ENCODE data around the gene MAG. TPM values are rescaled to one million over a fixed set of nuclear protein-coding genes. Genes with fewer than 3 reads are reported as not detected.

Gene MAG
- total RNA-seq, 4 donors from 2014 or later, result 1.7 to 19.2 (median 2.7) TPM; not detected in 1

DNA sequence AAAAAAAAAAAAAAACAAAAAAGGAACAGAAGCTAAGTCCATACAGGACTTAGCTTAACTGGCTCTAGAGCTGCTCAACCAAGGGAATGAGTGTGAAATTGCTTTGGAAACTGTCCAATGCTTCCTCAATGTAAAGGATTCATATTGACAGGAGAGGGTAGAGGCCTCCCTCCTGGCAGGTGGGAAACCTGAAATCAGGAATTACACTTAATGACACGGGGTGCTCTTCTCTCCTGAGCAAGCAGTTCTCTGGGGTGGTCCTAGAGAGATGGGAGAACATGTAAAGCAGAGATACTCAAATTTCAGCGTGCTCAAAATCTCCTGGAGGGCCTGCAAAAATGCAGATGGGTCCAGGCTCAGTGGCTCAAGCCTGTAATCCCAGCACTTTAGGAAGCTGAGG lies 3.6 kb upstream of the MAG start:
- no peaks in the 10 kb centered on the region for H3K36me3 ChIP-seq
- H3K4me3 ChIP-seq (replicated peaks in 1 of 3), result no peak overlapping the region
- DNase-seq, result no peak
- no peaks in the 10 kb centered on the region for H3K9me3 ChIP-seq
- no peaks in the 10 kb centered on the region for H3K27me3 ChIP-seq
- H3K27ac ChIP-seq, result no peak overlapping the region
- WGBS, 2 donors, result 41 to 57% methylated on average over 2 of the region's 2 CpGs
- H3K4me1 ChIP-seq, result no peaks in the 10 kb centered on the region
- intact Hi-C loops (cut with DNase I), result no loop called here
- no peak for TF ChIP-seq POLR2A (IDR thresholded peaks at IDR 0.05)
- TF ChIP-seq, protein P1, sequence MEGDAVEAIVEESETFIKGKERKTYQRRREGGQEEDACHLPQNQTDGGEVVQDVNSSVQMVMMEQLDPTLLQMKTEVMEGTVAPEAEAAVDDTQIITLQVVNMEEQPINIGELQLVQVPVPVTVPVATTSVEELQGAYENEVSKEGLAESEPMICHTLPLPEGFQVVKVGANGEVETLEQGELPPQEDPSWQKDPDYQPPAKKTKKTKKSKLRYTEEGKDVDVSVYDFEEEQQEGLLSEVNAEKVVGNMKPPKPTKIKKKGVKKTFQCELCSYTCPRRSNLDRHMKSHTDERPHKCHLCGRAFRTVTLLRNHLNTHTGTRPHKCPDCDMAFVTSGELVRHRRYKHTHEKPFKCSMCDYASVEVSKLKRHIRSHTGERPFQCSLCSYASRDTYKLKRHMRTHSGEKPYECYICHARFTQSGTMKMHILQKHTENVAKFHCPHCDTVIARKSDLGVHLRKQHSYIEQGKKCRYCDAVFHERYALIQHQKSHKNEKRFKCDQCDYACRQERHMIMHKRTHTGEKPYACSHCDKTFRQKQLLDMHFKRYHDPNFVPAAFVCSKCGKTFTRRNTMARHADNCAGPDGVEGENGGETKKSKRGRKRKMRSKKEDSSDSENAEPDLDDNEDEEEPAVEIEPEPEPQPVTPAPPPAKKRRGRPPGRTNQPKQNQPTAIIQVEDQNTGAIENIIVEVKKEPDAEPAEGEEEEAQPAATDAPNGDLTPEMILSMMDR (IDR thresholded peaks at IDR 0.05), result no peak

- no peaks in the 10 kb centered on the region for H3K27me3 ChIP-seq
- H3K36me3 ChIP-seq, result no peaks in the 10 kb centered on the region
- no peaks in the 10 kb centered on the region for H3K9me3 ChIP-seq
- no peak for DNase-seq
- no peak overlapping the region for H3K4me3 ChIP-seq (replicated peaks in 1 of 3)
- H3K27ac ChIP-seq, result no peak overlapping the region
- WGBS, 2 donors, result 85 to 86% methylated on average over 5 of the region's 5 CpGs
- TF ChIP-seq POLR2A (IDR thresholded peaks at IDR 0.05), result no peak
- TF ChIP-seq, protein P1 (IDR thresholded peaks at IDR 0.05), result no peak
- intact Hi-C loops (cut with DNase I), result no loop called here
- no peaks in the 10 kb centered on the region for H3K4me1 ChIP-seq
Measured at GRCh38 chr19:35288906-35289305, 3.1 kb upstream of the MAG start.

DNA sequence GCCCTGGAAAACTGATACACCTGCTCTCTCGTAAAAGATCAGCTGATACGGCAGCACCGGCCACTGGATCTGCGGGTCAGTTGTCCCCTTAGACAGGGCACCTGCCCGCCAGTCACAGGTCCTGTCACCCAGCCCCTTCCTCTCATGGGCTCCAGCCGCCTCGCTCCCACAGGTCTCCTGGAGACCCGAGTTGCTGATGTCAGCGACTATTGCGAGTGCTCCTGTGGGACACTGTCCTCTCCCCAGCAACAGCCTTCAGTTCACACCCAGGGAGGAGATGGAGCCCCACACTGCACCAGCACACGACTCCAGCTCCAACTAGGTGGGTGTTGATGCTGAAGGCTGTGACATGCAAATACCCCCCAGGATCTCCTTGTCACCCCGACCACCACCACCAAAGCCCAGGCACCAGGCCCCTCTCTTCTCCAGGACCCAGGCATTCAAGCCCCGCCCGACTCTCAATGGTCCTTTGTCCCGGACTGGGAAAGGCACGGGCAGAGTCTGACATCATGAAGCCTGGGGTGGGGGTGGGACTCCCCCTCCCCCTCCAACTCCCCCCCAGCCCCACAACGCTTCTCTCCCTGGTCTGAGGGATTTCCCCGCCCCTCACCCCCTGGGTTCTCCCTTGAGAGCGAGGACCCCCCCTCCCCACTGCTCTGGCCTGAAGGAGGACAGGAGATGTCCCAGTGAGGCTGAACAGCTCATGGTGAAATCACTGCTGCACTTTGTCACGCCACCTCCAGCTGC lies 1.4 kb upstream of the MAG start:
- intact Hi-C loops (cut with DNase I), result no loop called here
- no peaks in the 10 kb centered on the region for H3K4me1 ChIP-seq
- 74 to 77% methylated on average over 12 to 18 of the region's 20 CpGs for WGBS, 2 donors
- no peak overlapping the region for H3K4me3 ChIP-seq (replicated peaks in 1 of 3)
- no peak overlapping the region for H3K27ac ChIP-seq
- H3K9me3 ChIP-seq, result no peaks in the 10 kb centered on the region
- no peaks in the 10 kb centered on the region for H3K36me3 ChIP-seq
- H3K27me3 ChIP-seq, result no peaks in the 10 kb centered on the region
- no peak for DNase-seq
- no peak for TF ChIP-seq POLR2A (IDR thresholded peaks at IDR 0.05)
- TF ChIP-seq, protein P1 (IDR thresholded peaks at IDR 0.05), result no peak

DNA sequence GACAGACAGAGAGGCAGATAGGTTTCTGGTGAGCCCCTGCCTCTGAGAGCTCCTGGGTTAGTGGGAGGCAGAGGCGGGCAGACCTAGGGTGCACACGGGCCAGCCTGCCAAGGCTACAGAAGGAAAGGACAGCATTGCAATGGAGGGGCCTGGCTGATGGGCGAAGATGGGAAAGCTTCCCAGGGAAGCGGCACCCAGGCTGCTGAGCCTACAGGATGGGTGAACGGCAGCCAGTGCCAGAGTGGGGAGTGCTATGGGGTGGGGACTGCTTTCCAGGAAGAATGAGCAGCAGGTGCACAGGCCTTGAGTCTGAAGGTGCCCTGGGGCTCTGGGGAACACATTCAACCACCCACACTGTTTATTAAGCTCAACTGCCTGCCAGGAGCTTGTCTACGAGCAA lies 702 bp upstream of the MAG start:
- DNase-seq, result no peak
- no peak for TF ChIP-seq POLR2A (IDR thresholded peaks at IDR 0.05)
- TF ChIP-seq, protein P1 (IDR thresholded peaks at IDR 0.05), result no peak
- no peaks in the 10 kb centered on the region for H3K9me3 ChIP-seq
- H3K27ac ChIP-seq, result no peak overlapping the region
- H3K4me3 ChIP-seq (replicated peaks in 1 of 3), result no peak overlapping the region
- H3K36me3 ChIP-seq, result no peaks in the 10 kb centered on the region
- H3K27me3 ChIP-seq, result no peaks in the 10 kb centered on the region
- 79 to 81% methylated on average over 6 of the region's 6 CpGs for WGBS, 2 donors
- no peaks in the 10 kb centered on the region for H3K4me1 ChIP-seq
- intact Hi-C loops (cut with DNase I), result no loop called here

All from thyroid gland (tissue), 4 donors.